ENCODE measurements around the gene DNAL1. TPM values are rescaled to one million over a fixed set of nuclear protein-coding genes. Genes with fewer than 3 reads are reported as not detected.
A peak's percentile ranks its signal among the peaks of the same experiment; 100 is the strongest.

The DNAL1 gene
- total and polyA plus RNA-seq, 9 of the 15 experiments (the other 6 are each of a cell fraction or from before 2014, with no cell fraction given), result 1.6 to 11.7 (median 4.8) TPM

- Histone ChIP-seq H3K9me3 (replicated peaks; ENCODE audit: control insufficient read depth, insufficient read depth, low read depth, low read length) (no peaks in the 10 kb centered on the region), H3K4me3 (peak overlapping the region; percentile 69), H4K20me1 (replicated peaks; ENCODE audit: control insufficient read depth, insufficient read depth, low read length) (no peaks in the 10 kb centered on the region; the same call in 1 of the 2 replicates), H3K4me1 (replicated peaks in 1 of 2; ENCODE audit: control insufficient read depth in 2 of 2, insufficient read depth in 2 of 2, low read length in 2 of 2) (peaks cover 11 to 25% of the 10 kb centered on the region in 2 experiments; a peak in 4 of 5 replicates), H3K27me3 (ENCODE audit: control insufficient read depth in 2 of 2, insufficient read depth in 2 of 2, low read length in 2 of 2) (no peaks in the 10 kb centered on the region), H3K9ac (ENCODE audit: insufficient read depth in 1 of 2, low read depth in 2 of 2, low read length in 2 of 2) (peak overlapping the region; percentile 61 to 94; a peak in 3 of 4 replicates), H3K27ac (ENCODE audit: extremely low read depth, low read depth, low read length) (peak overlapping the region; percentile 40; the same call in 2 of the 3 replicates), H2AFZ (ENCODE audit: low read depth, low read length) (0 out of 2 replicates have a peak overlapping the region, but pooled peaks have one; percentile 10), H3K79me2 (ENCODE audit: control insufficient read depth, insufficient read depth, low read length) (peaks cover 23% of the 10 kb centered on the region), H3K9me1 (ENCODE audit: control insufficient read depth, insufficient read depth, low read length) (no peaks in the 10 kb centered on the region), H3K36me3 (ENCODE audit: control insufficient read depth, insufficient read depth, low read length) (peaks cover 19% of the 10 kb centered on the region; the same call in 2 of the 3 replicates), H3K4me2 (ENCODE audit: insufficient read depth, low read length) (peak overlapping the region; percentile 95)
- 22% methylated on average over 11 of the region's 11 CpGs for WGBS (ENCODE audit: insufficient coverage, low coverage, missing lambda C conversion rate)
- no TSS peak for BruUV-seq (replicated peaks)
- in situ Hi-C loops (cut with MboI), result no loop called here
- CTCF ChIA-PET (ENCODE audit: low intra/inter-chr PET ratio), result no interaction called here
- POLR2A ChIA-PET, result interaction anchor here (0.6 to 1.7 kb wide), 4 partner anchors 9 to 110 kb away, joined by 3 to 5 read pairs (median 4); no protein-coding TSS in a partner anchor
- peak; percentile 75 for FAIRE-seq
- intact Hi-C loops (cut with micrococcal nuclease), result loop anchor here (2.0 kb wide), 1 partner anchor 67 kb away; the partner anchor contains the start of gene DNAL1
- ATAC-seq, result no peak
- no peak for DNase-seq (ENCODE audit: extremely low read depth in 1 of 4, low spot score in 3 of 4)
- TF ChIP-seq ILF3 (IDR thresholded peaks at IDR 0.05; ENCODE audit: borderline replicate concordance) (no peak), PCBP1 (IDR thresholded peaks at IDR 0.05; ENCODE audit: low read depth, low read length, poor library complexity, severe bottlenecking) (no peak), ELF1 (tag; IDR thresholded peaks at IDR 0.05) (no peak), TAF7 (tag; IDR thresholded peaks at IDR 0.05) (no peak), ZKSCAN3 (CRISPR knock-in tag; IDR thresholded peaks at IDR 0.05) (no peak), FUS (optimal IDR thresholded peaks at IDR 0.05; ENCODE audit: low read depth, low read length) (no peak), EP300 (IDR thresholded peaks at IDR 0.05; ENCODE audit: low read length) (no peak), BRD4 (IDR thresholded peaks at IDR 0.05) (no peak), LCOR (CRISPR knock-in tag; IDR thresholded peaks at IDR 0.05) (no peak), THAP7 (CRISPR knock-in tag; IDR thresholded peaks at IDR 0.05) (no peak)
- TF ChIP-seq, protein P1, sequence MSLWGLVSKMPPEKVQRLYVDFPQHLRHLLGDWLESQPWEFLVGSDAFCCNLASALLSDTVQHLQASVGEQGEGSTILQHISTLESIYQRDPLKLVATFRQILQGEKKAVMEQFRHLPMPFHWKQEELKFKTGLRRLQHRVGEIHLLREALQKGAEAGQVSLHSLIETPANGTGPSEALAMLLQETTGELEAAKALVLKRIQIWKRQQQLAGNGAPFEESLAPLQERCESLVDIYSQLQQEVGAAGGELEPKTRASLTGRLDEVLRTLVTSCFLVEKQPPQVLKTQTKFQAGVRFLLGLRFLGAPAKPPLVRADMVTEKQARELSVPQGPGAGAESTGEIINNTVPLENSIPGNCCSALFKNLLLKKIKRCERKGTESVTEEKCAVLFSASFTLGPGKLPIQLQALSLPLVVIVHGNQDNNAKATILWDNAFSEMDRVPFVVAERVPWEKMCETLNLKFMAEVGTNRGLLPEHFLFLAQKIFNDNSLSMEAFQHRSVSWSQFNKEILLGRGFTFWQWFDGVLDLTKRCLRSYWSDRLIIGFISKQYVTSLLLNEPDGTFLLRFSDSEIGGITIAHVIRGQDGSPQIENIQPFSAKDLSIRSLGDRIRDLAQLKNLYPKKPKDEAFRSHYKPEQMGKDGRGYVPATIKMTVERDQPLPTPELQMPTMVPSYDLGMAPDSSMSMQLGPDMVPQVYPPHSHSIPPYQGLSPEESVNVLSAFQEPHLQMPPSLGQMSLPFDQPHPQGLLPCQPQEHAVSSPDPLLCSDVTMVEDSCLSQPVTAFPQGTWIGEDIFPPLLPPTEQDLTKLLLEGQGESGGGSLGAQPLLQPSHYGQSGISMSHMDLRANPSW (CRISPR knock-in tag; IDR thresholded peaks at IDR 0.05), result no peak
- TF ChIP-seq, protein P2, sequence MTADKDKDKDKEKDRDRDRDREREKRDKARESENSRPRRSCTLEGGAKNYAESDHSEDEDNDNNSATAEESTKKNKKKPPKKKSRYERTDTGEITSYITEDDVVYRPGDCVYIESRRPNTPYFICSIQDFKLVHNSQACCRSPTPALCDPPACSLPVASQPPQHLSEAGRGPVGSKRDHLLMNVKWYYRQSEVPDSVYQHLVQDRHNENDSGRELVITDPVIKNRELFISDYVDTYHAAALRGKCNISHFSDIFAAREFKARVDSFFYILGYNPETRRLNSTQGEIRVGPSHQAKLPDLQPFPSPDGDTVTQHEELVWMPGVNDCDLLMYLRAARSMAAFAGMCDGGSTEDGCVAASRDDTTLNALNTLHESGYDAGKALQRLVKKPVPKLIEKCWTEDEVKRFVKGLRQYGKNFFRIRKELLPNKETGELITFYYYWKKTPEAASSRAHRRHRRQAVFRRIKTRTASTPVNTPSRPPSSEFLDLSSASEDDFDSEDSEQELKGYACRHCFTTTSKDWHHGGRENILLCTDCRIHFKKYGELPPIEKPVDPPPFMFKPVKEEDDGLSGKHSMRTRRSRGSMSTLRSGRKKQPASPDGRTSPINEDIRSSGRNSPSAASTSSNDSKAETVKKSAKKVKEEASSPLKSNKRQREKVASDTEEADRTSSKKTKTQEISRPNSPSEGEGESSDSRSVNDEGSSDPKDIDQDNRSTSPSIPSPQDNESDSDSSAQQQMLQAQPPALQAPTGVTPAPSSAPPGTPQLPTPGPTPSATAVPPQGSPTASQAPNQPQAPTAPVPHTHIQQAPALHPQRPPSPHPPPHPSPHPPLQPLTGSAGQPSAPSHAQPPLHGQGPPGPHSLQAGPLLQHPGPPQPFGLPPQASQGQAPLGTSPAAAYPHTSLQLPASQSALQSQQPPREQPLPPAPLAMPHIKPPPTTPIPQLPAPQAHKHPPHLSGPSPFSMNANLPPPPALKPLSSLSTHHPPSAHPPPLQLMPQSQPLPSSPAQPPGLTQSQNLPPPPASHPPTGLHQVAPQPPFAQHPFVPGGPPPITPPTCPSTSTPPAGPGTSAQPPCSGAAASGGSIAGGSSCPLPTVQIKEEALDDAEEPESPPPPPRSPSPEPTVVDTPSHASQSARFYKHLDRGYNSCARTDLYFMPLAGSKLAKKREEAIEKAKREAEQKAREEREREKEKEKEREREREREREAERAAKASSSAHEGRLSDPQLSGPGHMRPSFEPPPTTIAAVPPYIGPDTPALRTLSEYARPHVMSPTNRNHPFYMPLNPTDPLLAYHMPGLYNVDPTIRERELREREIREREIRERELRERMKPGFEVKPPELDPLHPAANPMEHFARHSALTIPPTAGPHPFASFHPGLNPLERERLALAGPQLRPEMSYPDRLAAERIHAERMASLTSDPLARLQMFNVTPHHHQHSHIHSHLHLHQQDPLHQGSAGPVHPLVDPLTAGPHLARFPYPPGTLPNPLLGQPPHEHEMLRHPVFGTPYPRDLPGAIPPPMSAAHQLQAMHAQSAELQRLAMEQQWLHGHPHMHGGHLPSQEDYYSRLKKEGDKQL (CRISPR knock-in tag; IDR thresholded peaks at IDR 0.05; ENCODE audit: borderline replicate concordance), result no peak
- TF ChIP-seq, protein P3, sequence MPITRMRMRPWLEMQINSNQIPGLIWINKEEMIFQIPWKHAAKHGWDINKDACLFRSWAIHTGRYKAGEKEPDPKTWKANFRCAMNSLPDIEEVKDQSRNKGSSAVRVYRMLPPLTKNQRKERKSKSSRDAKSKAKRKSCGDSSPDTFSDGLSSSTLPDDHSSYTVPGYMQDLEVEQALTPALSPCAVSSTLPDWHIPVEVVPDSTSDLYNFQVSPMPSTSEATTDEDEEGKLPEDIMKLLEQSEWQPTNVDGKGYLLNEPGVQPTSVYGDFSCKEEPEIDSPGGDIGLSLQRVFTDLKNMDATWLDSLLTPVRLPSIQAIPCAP (CRISPR knock-in tag; IDR thresholded peaks at IDR 0.05; ENCODE audit: borderline replicate concordance), result no peak
These were observed 67.3 kb downstream of the DNAL1 start for GRCh38 chr14:73712071-73712506.

Data from K562 (cell line).